Esophagus mucosa (tissue), 1 donor: ENCODE measurements around the gene NLRP13. TPM values are rescaled to one million over a fixed set of nuclear protein-coding genes. Genes with fewer than 3 reads are reported as not detected.

Experiments used
- ATAC-seq: fragments of 200-7000 bp; cut with Tn5 transposase; one replicate; pipeline ENCODE4 v1.9.1; 2020
- total RNA-seq: library from RNA; stranded (reverse); gene quantifications from one replicate; pipeline ENCODE4 v1.2.4, GENCODE V29; 2023
- donor health status: DM: yes; HTN: yes; CAD: no.

The NLRP13 gene
- total RNA-seq, 1 donor from 2014 or later, result not detected

DNA sequence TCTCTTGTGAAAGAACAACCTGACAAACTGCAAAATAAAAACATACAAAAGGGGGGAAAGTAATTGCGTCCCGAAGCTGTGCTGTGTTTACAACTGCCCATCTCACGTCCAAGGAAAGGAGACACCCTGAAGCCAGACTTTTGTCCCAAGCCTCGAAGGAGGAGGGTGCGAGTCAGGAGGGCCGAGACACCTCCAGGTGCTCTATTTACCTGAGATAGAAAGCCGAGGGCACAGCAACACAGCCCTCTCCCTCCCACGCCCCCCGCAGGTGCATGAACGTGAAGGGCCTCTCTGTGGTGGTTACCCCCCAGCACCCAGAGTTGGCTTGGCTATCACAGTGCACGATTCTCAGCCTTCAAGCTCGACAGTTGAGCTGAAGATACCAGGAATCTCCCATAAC, 33.2 kb downstream of the NLRP13 start:
- ATAC-seq, result no peak

DNA sequence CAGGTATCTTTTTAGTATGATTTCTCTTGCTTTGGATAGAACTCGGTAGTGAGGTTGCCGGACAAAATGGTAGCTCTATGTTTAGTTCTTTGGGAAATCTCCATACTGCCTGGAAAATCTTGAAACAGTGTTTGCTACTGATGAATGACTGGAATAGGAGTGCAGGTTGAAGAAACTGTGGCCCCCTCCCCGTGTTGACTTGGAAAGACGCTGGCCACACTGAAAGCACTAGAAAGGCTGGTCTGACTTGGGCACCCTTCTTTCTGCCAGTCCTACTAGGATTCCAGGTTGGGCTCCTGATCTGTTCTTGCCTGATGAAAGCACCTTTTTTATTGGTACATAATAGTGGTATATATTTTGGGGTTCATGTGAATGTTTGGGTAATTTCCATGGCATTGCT, 49.5 kb downstream of the NLRP13 start:
- no peak for ATAC-seq

DNA sequence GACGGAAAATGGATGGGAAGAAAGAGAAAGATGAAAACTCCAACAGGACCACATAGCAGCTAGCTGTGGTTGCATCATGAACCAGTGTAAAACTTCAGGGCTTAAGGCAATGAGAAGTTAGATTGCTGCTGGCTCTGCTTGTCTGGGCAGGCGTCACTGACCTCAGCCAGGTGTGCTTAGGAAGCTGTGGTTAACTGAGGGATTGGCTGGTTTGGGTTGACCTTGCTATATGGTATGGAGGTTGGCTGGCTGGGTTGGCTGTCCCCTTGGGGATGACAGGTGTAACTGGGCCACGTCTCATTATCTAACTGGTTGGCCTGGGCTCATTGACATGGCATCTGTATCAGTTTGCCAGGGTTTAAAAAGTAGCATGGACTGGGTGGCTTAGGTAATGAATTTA, 54.9 kb downstream of the NLRP13 start:
- ATAC-seq, result no peak

DNA sequence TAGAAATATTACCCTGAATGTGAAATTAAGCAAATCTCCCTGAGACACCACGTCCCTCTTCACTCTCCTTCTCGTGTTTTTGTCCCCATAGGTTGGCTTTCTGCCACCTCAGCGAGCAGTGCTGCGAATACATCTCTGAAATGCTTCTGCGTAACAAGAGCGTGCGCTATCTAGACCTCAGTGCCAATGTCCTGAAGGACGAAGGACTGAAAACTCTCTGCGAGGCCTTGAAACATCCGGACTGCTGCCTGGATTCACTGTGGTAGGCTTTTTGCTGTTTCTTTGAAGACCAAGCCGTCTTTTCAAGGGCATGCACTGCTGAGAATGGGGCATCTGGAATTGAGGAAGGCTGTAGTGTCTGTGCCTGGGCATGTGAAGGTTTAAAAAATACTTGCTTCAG, 61.4 kb downstream of the NLRP13 start:
- ATAC-seq, result no peak

DNA sequence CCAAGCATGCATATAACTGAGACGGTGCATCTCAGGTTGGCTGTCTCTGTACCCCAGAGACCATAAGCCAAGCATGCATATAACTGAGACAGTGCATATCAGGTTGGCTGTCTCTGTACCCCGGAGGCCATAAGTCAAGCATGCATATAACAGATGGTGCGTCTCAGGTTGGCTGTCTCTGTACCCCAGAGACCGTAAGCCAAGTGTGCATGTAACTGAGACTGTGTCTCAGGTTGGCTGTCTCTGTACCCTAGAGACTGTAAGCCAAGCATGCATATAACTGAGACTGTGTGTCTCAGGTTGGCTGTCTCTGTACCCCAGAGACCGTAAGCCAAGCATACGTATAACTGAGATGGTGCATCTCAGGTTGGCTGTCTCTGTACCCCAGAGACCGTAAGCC, 65.0 kb downstream of the NLRP13 start:
- ATAC-seq, result no peak

DNA sequence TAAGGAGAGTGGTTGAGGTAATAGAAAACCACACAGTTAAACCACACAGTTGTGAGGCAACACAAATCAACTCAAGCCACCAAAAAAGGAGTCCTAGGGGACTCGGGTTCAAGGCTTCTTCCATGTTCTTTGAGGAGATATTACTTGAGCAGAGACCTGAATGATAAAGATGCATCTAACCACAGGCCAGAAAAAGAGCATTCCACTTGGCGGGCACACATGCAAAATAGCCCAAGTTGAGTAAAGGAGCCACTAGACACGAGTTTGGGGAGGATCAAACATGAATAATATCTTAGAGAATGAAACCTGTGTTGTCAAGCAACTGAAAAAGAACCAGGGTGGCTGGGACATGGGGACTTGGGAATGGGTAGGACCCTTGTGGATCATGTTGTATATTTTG, 65.6 kb downstream of the NLRP13 start:
- ATAC-seq, result no peak

DNA sequence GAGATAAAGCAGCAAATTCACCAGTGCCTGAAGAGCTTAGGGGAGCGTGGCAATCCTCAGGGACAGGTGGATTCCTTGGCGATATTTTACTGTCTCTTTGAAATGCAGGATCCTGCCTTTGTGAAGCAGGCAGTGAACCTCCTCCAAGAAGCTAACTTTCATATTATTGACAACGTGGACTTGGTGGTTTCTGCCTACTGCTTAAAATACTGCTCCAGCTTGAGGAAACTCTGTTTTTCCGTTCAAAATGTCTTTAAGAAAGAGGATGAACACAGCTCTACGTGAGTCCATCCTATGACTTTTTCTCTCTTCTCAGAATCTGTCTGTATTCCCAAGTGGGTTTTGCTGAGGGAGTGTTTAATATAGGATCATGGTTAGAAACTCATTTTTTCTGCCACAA, 73.2 kb downstream of the NLRP13 start:
- ATAC-seq, result no peak

DNA sequence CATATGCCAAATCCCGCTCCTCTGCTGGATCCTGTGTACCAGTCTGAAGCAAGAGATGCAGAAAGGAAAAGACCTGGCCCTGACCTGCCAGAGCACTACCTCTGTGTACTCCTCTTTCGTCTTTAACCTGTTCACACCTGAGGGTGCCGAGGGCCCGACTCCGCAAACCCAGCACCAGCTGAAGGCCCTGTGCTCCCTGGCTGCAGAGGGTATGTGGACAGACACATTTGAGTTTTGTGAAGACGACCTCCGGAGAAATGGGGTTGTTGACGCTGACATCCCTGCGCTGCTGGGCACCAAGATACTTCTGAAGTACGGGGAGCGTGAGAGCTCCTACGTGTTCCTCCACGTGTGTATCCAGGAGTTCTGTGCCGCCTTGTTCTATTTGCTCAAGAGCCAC, 73.7 kb downstream of the NLRP13 start:
- no peak for ATAC-seq

DNA sequence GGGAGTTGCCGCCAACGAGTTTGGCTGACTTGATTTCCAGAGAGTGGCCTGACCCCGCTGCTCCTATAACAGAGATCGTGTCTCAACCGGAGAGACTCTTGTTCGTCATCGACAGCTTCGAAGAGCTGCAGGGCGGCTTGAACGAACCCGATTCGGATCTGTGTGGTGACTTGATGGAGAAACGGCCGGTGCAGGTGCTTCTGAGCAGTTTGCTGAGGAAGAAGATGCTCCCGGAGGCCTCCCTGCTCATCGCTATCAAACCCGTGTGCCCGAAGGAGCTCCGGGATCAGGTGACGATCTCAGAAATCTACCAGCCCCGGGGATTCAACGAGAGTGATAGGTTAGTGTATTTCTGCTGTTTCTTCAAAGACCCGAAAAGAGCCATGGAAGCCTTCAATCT, 74.2 kb downstream of the NLRP13 start:
- no peak for ATAC-seq

DNA sequence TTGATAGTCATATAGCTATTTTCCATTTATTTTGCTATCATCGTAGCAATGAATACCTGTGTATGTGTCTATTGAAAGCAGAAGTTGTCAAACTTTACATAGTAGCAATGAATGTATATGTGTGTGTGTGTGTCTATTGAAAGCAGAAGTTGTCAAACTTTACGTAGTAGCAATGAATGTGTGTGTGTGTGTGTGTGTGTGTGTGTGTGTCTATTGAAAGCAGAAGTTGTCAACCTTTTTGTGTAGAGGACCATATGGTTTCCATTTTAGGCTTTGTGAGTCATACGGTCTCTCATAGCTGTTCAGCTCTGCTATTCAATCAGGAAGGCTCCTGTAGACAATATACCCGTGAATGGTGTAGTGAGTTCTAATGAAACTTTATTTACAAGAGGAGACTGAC, 75.0 kb downstream of the NLRP13 start:
- no peak for ATAC-seq

DNA sequence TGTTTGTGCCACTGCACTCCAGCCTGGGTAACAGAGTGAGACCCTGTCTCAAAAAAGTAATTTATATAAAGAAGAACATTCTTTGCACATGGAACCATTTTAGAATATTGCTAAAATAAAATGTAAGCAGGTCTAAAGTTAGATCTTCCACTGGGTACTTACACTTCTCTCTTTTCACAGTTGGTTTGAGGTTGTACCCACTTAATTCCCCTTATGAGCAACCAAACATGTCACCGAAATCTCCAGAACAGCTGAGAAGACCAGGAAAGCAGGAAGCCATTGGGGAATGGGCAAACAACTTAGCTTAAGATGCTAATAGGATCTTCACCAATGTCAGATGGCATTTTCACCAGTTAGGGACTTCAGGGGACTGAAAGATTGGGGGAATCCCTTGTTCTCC, 77.0 kb downstream of the NLRP13 start:
- ATAC-seq, result no peak

Other genes starting within 250 kb of the NLRP13 start
- not detected for gene NLRP9, start 193.9 kb downstream of the NLRP13 start, total RNA-seq
- not detected for gene RFPL4A, start 173.2 kb downstream of the NLRP13 start, total RNA-seq
- not detected for gene RFPL4AL1, start 163.2 kb downstream of the NLRP13 start, total RNA-seq
- gene NLRP11, start 100.3 kb downstream of the NLRP13 start, total RNA-seq, result not detected
- not detected for gene NLRP4, start 95.8 kb downstream of the NLRP13 start, total RNA-seq
- not detected for gene NLRP8, start 15.5 kb upstream of the NLRP13 start, total RNA-seq
- gene NLRP5, start 54.4 kb upstream of the NLRP13 start, total RNA-seq, result not detected
- gene ZNF787, start 189.0 kb upstream of the NLRP13 start, total RNA-seq, result 24.4 TPM
- gene ZNF444, start 209.0 kb upstream of the NLRP13 start, total RNA-seq, result 10.4 TPM
- gene GALP, start 243.7 kb upstream of the NLRP13 start, total RNA-seq, result not detected